Fibroblast of pulmonary artery (primary cell): ENCODE data around the gene PRDX2.

Experiments used
- DNase-seq: peaks from one replicate; pipeline ENCODE4 v3.0.0-alpha.2; 2010; ENCODE audit warnings: low read depth
- H3K4me3 ChIP-seq: replicated peaks from 2 replicates; pipeline ENCODE4 v1.5.1; 2011; ENCODE audit warnings: low read depth, mild to moderate bottlenecking, control low read depth, low read length, moderate library complexity
- CTCF ChIP-seq: IDR thresholded peaks from 2 replicates; pipeline ENCODE4 v1.5.1; 2011; ENCODE audit warnings: mild to moderate bottlenecking, control low read depth, low read length, inconsistent platforms; ENCODE audit errors: missing control alignments

PRDX2 gene

GRCh38 chr19:12790628-12791344, 10.8 kb downstream of the PRDX2 start:
- no peak for DNase-seq
- TF ChIP-seq CTCF, result no peak
- H3K4me3 ChIP-seq, result peak overlapping the region; percentile 99

GRCh38 chr19:12789904-12790619, 11.5 kb downstream of the PRDX2 start:
- no peak for TF ChIP-seq CTCF
- peak; percentile 97 for DNase-seq
- peak overlapping the region; percentile 99 for H3K4me3 ChIP-seq

GRCh38 chr19:12789098-12789903, 12.3 kb downstream of the PRDX2 start:
- no peak for TF ChIP-seq CTCF
- DNase-seq, result peak; percentile 42
- peak overlapping the region; percentile 99 for H3K4me3 ChIP-seq

GRCh38 chr19:12788682-12789097, 12.9 kb downstream of the PRDX2 start:
- peak; percentile 77 for DNase-seq
- TF ChIP-seq CTCF, result no peak
- peak overlapping the region; percentile 48 for H3K4me3 ChIP-seq

GRCh38 chr19:12788042-12788681, 13.4 kb downstream of the PRDX2 start:
- DNase-seq, result no peak
- H3K4me3 ChIP-seq, result peak overlapping the region; percentile 48
- TF ChIP-seq CTCF, result no peak

GRCh38 chr19:12787458-12787857, 14.1 kb downstream of the PRDX2 start:
- H3K4me3 ChIP-seq, result no peak overlapping the region
- no peak for TF ChIP-seq CTCF
- DNase-seq, result no peak
